ENCODE results near the gene INAVA.

INAVA gene

GRCh38 chr1:200896531-200897196 is 2.0 kb downstream of the INAVA start:
- Histone ChIP-seq H3K36me3 (ENCODE audit: control insufficient read depth, insufficient read depth, low read length) (no peaks in the 10 kb centered on the region), H3K4me3 (ENCODE audit: insufficient read depth, low read depth, low read length, poor library complexity, severe bottlenecking) (no peak overlapping the region), H3K4me1 (ENCODE audit: control insufficient read depth, insufficient read depth, low read length, poor library complexity, severe bottlenecking) (peaks cover 4% of the 10 kb centered on the region), H3K27ac (ENCODE audit: insufficient read depth, low read length, poor library complexity, severe bottlenecking) (no peak overlapping the region), H3K27me3 (replicated peaks; ENCODE audit: control insufficient read depth, insufficient read depth, low read length, poor library complexity, severe bottlenecking) (no peaks in the 10 kb centered on the region), H3K9me3 (ENCODE audit: control insufficient read depth, low read length) (no peaks in the 10 kb centered on the region)
- no peak for DNase-seq

GRCh38 chr1:200897259-200897658 is 2.6 kb downstream of the INAVA start:
- H3K36me3 ChIP-seq (ENCODE audit: control insufficient read depth, insufficient read depth, low read length) = no peaks in the 10 kb centered on the region
- H3K27me3 ChIP-seq (replicated peaks; ENCODE audit: control insufficient read depth, insufficient read depth, low read length, poor library complexity, severe bottlenecking) = no peaks in the 10 kb centered on the region
- H3K27ac ChIP-seq (ENCODE audit: insufficient read depth, low read length, poor library complexity, severe bottlenecking) = no peak overlapping the region
- no peak overlapping the region for H3K4me3 ChIP-seq (ENCODE audit: insufficient read depth, low read depth, low read length, poor library complexity, severe bottlenecking)
- DNase-seq = no peak
- H3K4me1 ChIP-seq (ENCODE audit: control insufficient read depth, insufficient read depth, low read length, poor library complexity, severe bottlenecking) = no peaks in the 10 kb centered on the region
- H3K9me3 ChIP-seq (ENCODE audit: control insufficient read depth, low read length) = no peaks in the 10 kb centered on the region

- Histone ChIP-seq H3K27me3 (replicated peaks; ENCODE audit: control insufficient read depth, insufficient read depth, low read length, poor library complexity, severe bottlenecking) (no peaks in the 10 kb centered on the region), H3K4me3 (ENCODE audit: insufficient read depth, low read depth, low read length, poor library complexity, severe bottlenecking) (no peak overlapping the region), H3K36me3 (ENCODE audit: control insufficient read depth, insufficient read depth, low read length) (no peaks in the 10 kb centered on the region), H3K4me1 (ENCODE audit: control insufficient read depth, insufficient read depth, low read length, poor library complexity, severe bottlenecking) (no peaks in the 10 kb centered on the region), H3K9me3 (ENCODE audit: control insufficient read depth, low read length) (no peaks in the 10 kb centered on the region), H3K27ac (ENCODE audit: insufficient read depth, low read length, poor library complexity, severe bottlenecking) (no peak overlapping the region)
- no peak for DNase-seq
Measured at GRCh38 chr1:200899015-200899386, 4.3 kb downstream of the INAVA start.

- Histone ChIP-seq H3K9me3 (ENCODE audit: control insufficient read depth, low read length) (no peaks in the 10 kb centered on the region), H3K4me3 (ENCODE audit: insufficient read depth, low read depth, low read length, poor library complexity, severe bottlenecking) (no peak overlapping the region), H3K27ac (ENCODE audit: insufficient read depth, low read length, poor library complexity, severe bottlenecking) (no peak overlapping the region), H3K27me3 (replicated peaks; ENCODE audit: control insufficient read depth, insufficient read depth, low read length, poor library complexity, severe bottlenecking) (no peaks in the 10 kb centered on the region), H3K36me3 (ENCODE audit: control insufficient read depth, insufficient read depth, low read length) (no peaks in the 10 kb centered on the region), H3K4me1 (ENCODE audit: control insufficient read depth, insufficient read depth, low read length, poor library complexity, severe bottlenecking) (no peaks in the 10 kb centered on the region)
- DNase-seq = no peak
Measured at GRCh38 chr1:200899451-200899915, 4.8 kb downstream of the INAVA start.

- no peaks in the 10 kb centered on the region for H3K4me1 ChIP-seq (ENCODE audit: control insufficient read depth, insufficient read depth, low read length, poor library complexity, severe bottlenecking)
- no peak overlapping the region for H3K27ac ChIP-seq (ENCODE audit: insufficient read depth, low read length, poor library complexity, severe bottlenecking)
- no peak overlapping the region for H3K4me3 ChIP-seq (ENCODE audit: insufficient read depth, low read depth, low read length, poor library complexity, severe bottlenecking)
- no peak for DNase-seq
- H3K36me3 ChIP-seq (ENCODE audit: control insufficient read depth, insufficient read depth, low read length) = no peaks in the 10 kb centered on the region
- H3K27me3 ChIP-seq (replicated peaks; ENCODE audit: control insufficient read depth, insufficient read depth, low read length, poor library complexity, severe bottlenecking) = no peaks in the 10 kb centered on the region
- H3K9me3 ChIP-seq (ENCODE audit: control insufficient read depth, low read length) = no peaks in the 10 kb centered on the region
Measured at GRCh38 chr1:200899954-200900867, 5.5 kb downstream of the INAVA start.

GRCh38 chr1:200900877-200901276 is 6.2 kb downstream of the INAVA start:
- Histone ChIP-seq H3K4me1 (ENCODE audit: control insufficient read depth, insufficient read depth, low read length, poor library complexity, severe bottlenecking) (peaks cover 4% of the 10 kb centered on the region), H3K36me3 (ENCODE audit: control insufficient read depth, insufficient read depth, low read length) (no peaks in the 10 kb centered on the region)

GRCh38 chr1:200901350-200901749 is 6.7 kb downstream of the INAVA start:
- no peaks in the 10 kb centered on the region for H3K9me3 ChIP-seq (ENCODE audit: control insufficient read depth, low read length)
- H3K27me3 ChIP-seq (replicated peaks; ENCODE audit: control insufficient read depth, insufficient read depth, low read length, poor library complexity, severe bottlenecking) = no peaks in the 10 kb centered on the region
- DNase-seq = no peak
- H3K36me3 ChIP-seq (ENCODE audit: control insufficient read depth, insufficient read depth, low read length) = no peaks in the 10 kb centered on the region
- no peak overlapping the region for H3K4me3 ChIP-seq (ENCODE audit: insufficient read depth, low read depth, low read length, poor library complexity, severe bottlenecking)
- H3K27ac ChIP-seq (ENCODE audit: insufficient read depth, low read length, poor library complexity, severe bottlenecking) = no peak overlapping the region
- peaks cover 7% of the 10 kb centered on the region for H3K4me1 ChIP-seq (ENCODE audit: control insufficient read depth, insufficient read depth, low read length, poor library complexity, severe bottlenecking)

More at GRCh38 chr1:200900877-200901276, 6.2 kb downstream of the INAVA start:
- H3K27me3 ChIP-seq (replicated peaks; ENCODE audit: control insufficient read depth, insufficient read depth, low read length, poor library complexity, severe bottlenecking) = no peaks in the 10 kb centered on the region
- no peak overlapping the region for H3K4me3 ChIP-seq (ENCODE audit: insufficient read depth, low read depth, low read length, poor library complexity, severe bottlenecking)
- H3K9me3 ChIP-seq (ENCODE audit: control insufficient read depth, low read length) = no peaks in the 10 kb centered on the region
- DNase-seq = no peak
- H3K27ac ChIP-seq (ENCODE audit: insufficient read depth, low read length, poor library complexity, severe bottlenecking) = no peak overlapping the region

GRCh38 chr1:200901796-200902444 is 7.2 kb downstream of the INAVA start:
- H3K4me1 ChIP-seq (ENCODE audit: control insufficient read depth, insufficient read depth, low read length, poor library complexity, severe bottlenecking) = peaks cover 7% of the 10 kb centered on the region
- H3K36me3 ChIP-seq (ENCODE audit: control insufficient read depth, insufficient read depth, low read length) = no peaks in the 10 kb centered on the region
- H3K27me3 ChIP-seq (replicated peaks; ENCODE audit: control insufficient read depth, insufficient read depth, low read length, poor library complexity, severe bottlenecking) = no peaks in the 10 kb centered on the region
- H3K4me3 ChIP-seq (ENCODE audit: insufficient read depth, low read depth, low read length, poor library complexity, severe bottlenecking) = no peak overlapping the region
- no peaks in the 10 kb centered on the region for H3K9me3 ChIP-seq (ENCODE audit: control insufficient read depth, low read length)
- no peak overlapping the region for H3K27ac ChIP-seq (ENCODE audit: insufficient read depth, low read length, poor library complexity, severe bottlenecking)
- no peak for DNase-seq

- Histone ChIP-seq H3K27me3 (replicated peaks; ENCODE audit: control insufficient read depth, insufficient read depth, low read length, poor library complexity, severe bottlenecking) (no peaks in the 10 kb centered on the region), H3K36me3 (ENCODE audit: control insufficient read depth, insufficient read depth, low read length) (no peaks in the 10 kb centered on the region)
- DNase-seq = peak in 1 of 3 donors; percentile 15
Measured at GRCh38 chr1:200903793-200904192, 9.1 kb downstream of the INAVA start.

GRCh38 chr1:200904772-200905171 is 10.1 kb downstream of the INAVA start:
- Histone ChIP-seq H3K4me1 (ENCODE audit: control insufficient read depth, insufficient read depth, low read length, poor library complexity, severe bottlenecking) (peaks cover 7% of the 10 kb centered on the region), H3K36me3 (ENCODE audit: control insufficient read depth, insufficient read depth, low read length) (no peaks in the 10 kb centered on the region), H3K27me3 (replicated peaks; ENCODE audit: control insufficient read depth, insufficient read depth, low read length, poor library complexity, severe bottlenecking) (no peaks in the 10 kb centered on the region), H3K9me3 (ENCODE audit: control insufficient read depth, low read length) (no peaks in the 10 kb centered on the region), H3K4me3 (ENCODE audit: insufficient read depth, low read depth, low read length, poor library complexity, severe bottlenecking) (no peak overlapping the region), H3K27ac (ENCODE audit: insufficient read depth, low read length, poor library complexity, severe bottlenecking) (no peak overlapping the region)
- DNase-seq = no peak

More at GRCh38 chr1:200903793-200904192, 9.1 kb downstream of the INAVA start:
- H3K27ac ChIP-seq (ENCODE audit: insufficient read depth, low read length, poor library complexity, severe bottlenecking) = no peak overlapping the region
- peaks cover 7% of the 10 kb centered on the region for H3K4me1 ChIP-seq (ENCODE audit: control insufficient read depth, insufficient read depth, low read length, poor library complexity, severe bottlenecking)
- no peak overlapping the region for H3K4me3 ChIP-seq (ENCODE audit: insufficient read depth, low read depth, low read length, poor library complexity, severe bottlenecking)
- no peaks in the 10 kb centered on the region for H3K9me3 ChIP-seq (ENCODE audit: control insufficient read depth, low read length)

Data from effector memory CD4-positive, alpha-beta T cell (primary cell).